Smooth muscle cell (in vitro differentiated cells): ENCODE results near the gene RNF123. TPM values are rescaled to one million over a fixed set of nuclear protein-coding genes. Genes with fewer than 3 reads are reported as not detected.

Experiments
- DNase-seq: peaks from one replicate; lab custom pipeline; 2025; ENCODE audit not compliant: unreplicated experiment; lab: John Stamatoyannopoulos, UW
- H2AFZ ChIP-seq: fragments of 200-600 bp; sonication (generic); 2 replicates; pipeline ENCODE4 v1.6.0; 2016; ENCODE audit warnings: antibody characterized with exemption, low read depth, mild to moderate bottlenecking
- H3F3A ChIP-seq: fragments of 200-600 bp; sonication (generic); 2 replicates; pipeline ENCODE4 v1.6.0; 2017; ENCODE audit warnings: antibody characterized with exemption, low read depth
- H3K27ac ChIP-seq: fragments of 200-600 bp; sonication (generic); 2 replicates; pipeline ENCODE4 v1.5.1; 2016; ENCODE audit warnings: low read depth, mild to moderate bottlenecking
- H3K27me3 ChIP-seq: fragments of 200-600 bp; sonication (generic); 2 replicates; pipeline ENCODE4 v1.6.1; 2016; ENCODE audit warnings: low read depth, mild to moderate bottlenecking
- H3K36me3 ChIP-seq: fragments of 200-600 bp; sonication (generic); 2 replicates; pipeline ENCODE4 v1.5.1; 2016; ENCODE audit warnings: low read depth
- H3K4me1 ChIP-seq: fragments of 200-600 bp; sonication (generic); 2 replicates; pipeline ENCODE4 v1.5.1; 2016; ENCODE audit warnings: low read depth
- H3K4me2 ChIP-seq: fragments of 200-600 bp; sonication (generic); 2 replicates; pipeline ENCODE4 v1.6.0; 2016; ENCODE audit warnings: mild to moderate bottlenecking
- H3K4me3 ChIP-seq: fragments of 200-600 bp; sonication (generic); 2 replicates; pipeline ENCODE4 v1.5.1; 2016; ENCODE audit warnings: mild to moderate bottlenecking
- H3K79me2 ChIP-seq: fragments of 200-600 bp; sonication (generic); 2 replicates; pipeline ENCODE4 v1.6.0; 2016; ENCODE audit warnings: low read depth, mild to moderate bottlenecking
- H3K9ac ChIP-seq: fragments of 200-600 bp; sonication (generic); 2 replicates; pipeline ENCODE4 v1.6.0; 2016; ENCODE audit warnings: low read depth
- H3K9me3 ChIP-seq: fragments of 200-600 bp; sonication (generic); replicated peaks from 2 replicates; pipeline ENCODE4 v1.5.1; 2016; ENCODE audit warnings: low read depth
- H4K20me1 ChIP-seq: fragments of 200-600 bp; sonication (generic); 2 replicates; pipeline ENCODE4 v1.6.0; 2016; ENCODE audit warnings: low read depth
- CTCF ChIP-seq: fragments of 200-600 bp; sonication (generic); IDR thresholded peaks from 2 replicates; pipeline ENCODE4 v1.5.1; 2017; ENCODE audit warnings: borderline replicate concordance, mild to moderate bottlenecking, antibody characterized with exemption; ENCODE audit not compliant: insufficient read depth, poor library complexity, severe bottlenecking
- WGBS: methylation state at CpG from one replicate; pipeline ENCODE4 v1.1.7; 2016; ENCODE audit warnings: low lambda C conversion rate; 5-methylcytosine and 5-hydroxymethylcytosine counted together
- polyA plus RNA-seq: library from polyadenylated mRNA; unstranded; fragments of >200 nt; fragmentation: Nextera tagmentation; extraction: Ambion mirVana; gene quantifications from 2 replicates; pipeline ENCODE4 v1.2.1, GENCODE V29; 2016
- total RNA-seq: library from RNA; depleted of rRNA; stranded (reverse); fragments of >200 nt; gene quantifications from 2 replicates; pipeline ENCODE4 v1.2.3, GENCODE V29; 2014

RNF123 gene
- total and polyA plus RNA-seq, 2 experiments from 2014 or later: 15.8 to 23.9 TPM

GRCh38 chr3:49700453-49701128 lies 11.2 kb downstream of the RNF123 start:
- Histone ChIP-seq H3K9ac (no peak overlapping the region), H4K20me1 (peaks cover 4% of the 10 kb centered on the region), H3K4me1 (no peaks in the 10 kb centered on the region), H3K27ac (no peak overlapping the region), H3K27me3 (no peaks in the 10 kb centered on the region), H3K36me3 (no peaks in the 10 kb centered on the region), H3F3A (no peaks in the 10 kb centered on the region), H3K4me3 (no peak overlapping the region), H3K4me2 (no peak overlapping the region), H3K79me2 (no peaks in the 10 kb centered on the region), H2AFZ (no peak overlapping the region), H3K9me3 (no peaks in the 10 kb centered on the region)
- no peak for TF ChIP-seq CTCF
- DNase-seq: no peak
- 84% methylated on average over 13 of the region's 13 CpGs for WGBS

GRCh38 chr3:49701388-49702077 lies 12.2 kb downstream of the RNF123 start:
- Histone ChIP-seq H3K9me3 (no peaks in the 10 kb centered on the region), H3K4me2 (no peak overlapping the region), H3K36me3 (no peaks in the 10 kb centered on the region), H3F3A (no peaks in the 10 kb centered on the region), H3K9ac (no peak overlapping the region), H3K79me2 (no peaks in the 10 kb centered on the region), H2AFZ (no peak overlapping the region), H3K4me1 (no peaks in the 10 kb centered on the region), H3K27me3 (no peaks in the 10 kb centered on the region), H3K4me3 (no peak overlapping the region), H3K27ac (no peak overlapping the region), H4K20me1 (peaks cover 4% of the 10 kb centered on the region)
- TF ChIP-seq CTCF: peak; percentile 49
- DNase-seq: no peak
- WGBS: 88% methylated on average over 21 of the region's 21 CpGs

GRCh38 chr3:49702672-49703071 lies 13.3 kb downstream of the RNF123 start:
- no peak for DNase-seq
- H2AFZ ChIP-seq: no peak overlapping the region
- no peaks in the 10 kb centered on the region for H3K9me3 ChIP-seq
- H3K27me3 ChIP-seq: no peaks in the 10 kb centered on the region
- H3K36me3 ChIP-seq: no peaks in the 10 kb centered on the region
- H3K4me3 ChIP-seq: no peak overlapping the region
- H3K9ac ChIP-seq: no peak overlapping the region
- H3K4me2 ChIP-seq: no peak overlapping the region
- H3F3A ChIP-seq: no peaks in the 10 kb centered on the region
- no peaks in the 10 kb centered on the region for H3K4me1 ChIP-seq
- no peak for TF ChIP-seq CTCF
- no peaks in the 10 kb centered on the region for H3K79me2 ChIP-seq
- no peak overlapping the region for H3K27ac ChIP-seq
- no peaks in the 10 kb centered on the region for H4K20me1 ChIP-seq
- 99% methylated on average over 11 of the region's 11 CpGs for WGBS
